Activated CD4-positive, alpha-beta T cell treated with anti-CD3 and anti-CD28 coated beads, Interleukin-2, amount 10 ng/mL, durations not matched to agents 7 days and 5 days (primary cell): Measurements from ENCODE around the gene ACVRL1. TPM values are rescaled to one million over a fixed set of nuclear protein-coding genes. Genes with fewer than 3 reads are reported as not detected.

Experiments used
- total RNA-seq, 2 experiments: library from RNA; stranded (reverse); gene quantifications; one replicate each; pipeline ENCODE4 v1.2.3, GENCODE V29; 2021

The ACVRL1 gene
- total RNA-seq, 2 experiments from 2014 or later, result not detected

Other genes with a start within 250 kb of the ACVRL1 start
- under 1 TPM; 0.17 to 0.19 TPM for gene FIGNL2, start 58.8 kb upstream of the ACVRL1 start, total RNA-seq
- gene ANKRD33, start 19.4 kb upstream of the ACVRL1 start, total RNA-seq, result not detected
- 1 to 10 TPM; 5.5 to 5.7 TPM for gene ACVR1B, start 44.2 kb downstream of the ACVRL1 start, total RNA-seq
- gene TAMALIN, start 99.4 kb downstream of the ACVRL1 start, total RNA-seq, result 1 to 10 TPM; 5.7 to 6.9 TPM
- gene NR4A1, start 143.9 kb downstream of the ACVRL1 start, total RNA-seq, result 1 to 10 TPM; 2.1 to 2.7 TPM
- gene ATG101, start 162.5 kb downstream of the ACVRL1 start, total RNA-seq, result 10 to 100 TPM; 28.3 to 30.4 TPM
- not detected for gene SMIM41, start 172.2 kb downstream of the ACVRL1 start, total RNA-seq